Neural progenitor cell (in vitro differentiated cells): ENCODE measurements around the gene COX4I2. TPM values are rescaled to one million over a fixed set of nuclear protein-coding genes. Genes with fewer than 3 reads are reported as not detected.

Source experiments
- DNase-seq: peaks from one replicate; pipeline ENCODE4 v3.0.0-alpha.2; 2016; ENCODE audit warnings: low spot score
- H2AFZ ChIP-seq: fragments of 200-600 bp; sonication (generic); replicated peaks from 2 replicates; pipeline ENCODE4 v1.6.1; 2016; ENCODE audit warnings: antibody characterized with exemption
- H3F3A ChIP-seq: fragments of 200-600 bp; sonication (generic); 2 replicates; pipeline ENCODE4 v1.6.1; 2016; ENCODE audit warnings: antibody characterized with exemption, low read depth
- H3K27ac ChIP-seq: fragments of 200-600 bp; sonication (generic); 2 replicates; pipeline ENCODE4 v1.5.1; 2016; ENCODE audit warnings: mild to moderate bottlenecking
- H3K27me3 ChIP-seq: fragments of 200-600 bp; sonication (generic); 2 replicates; pipeline ENCODE4 v1.6.1; 2016; ENCODE audit warnings: mild to moderate bottlenecking, moderate library complexity
- H3K36me3 ChIP-seq: fragments of 200-600 bp; sonication (generic); 2 replicates; pipeline ENCODE4 v1.5.1; 2016
- H3K4me1 ChIP-seq: fragments of 200-600 bp; sonication (generic); 2 replicates; pipeline ENCODE4 v1.6.1; 2016; ENCODE audit warnings: mixed run types
- H3K4me2 ChIP-seq: fragments of 200-600 bp; sonication (generic); 2 replicates; pipeline ENCODE4 v1.6.1; 2016
- H3K4me3 ChIP-seq: fragments of 200-600 bp; sonication (generic); 2 replicates; pipeline ENCODE4 v1.5.1; 2016
- H3K79me2 ChIP-seq: fragments of 200-600 bp; sonication (generic); 2 replicates; pipeline ENCODE4 v1.6.1; 2016; ENCODE audit warnings: low read depth
- H3K9ac ChIP-seq: fragments of 200-600 bp; sonication (generic); 2 replicates; pipeline ENCODE4 v1.6.1; 2016
- H3K9me3 ChIP-seq: fragments of 200-600 bp; sonication (generic); 2 replicates; pipeline ENCODE4 v1.5.1; 2016; ENCODE audit warnings: low read depth
- H4K20me1 ChIP-seq: fragments of 200-600 bp; sonication (generic); 2 replicates; pipeline ENCODE4 v1.6.1; 2016; ENCODE audit warnings: low read depth
- H3K27ac Mint-ChIP-seq: 3 replicates; pipeline ENCODE4 v1.8.0; 2021; ENCODE audit warnings: mixed read lengths
- H3K27me3 Mint-ChIP-seq: 2 replicates; pipeline ENCODE4 v1.8.0; 2022; ENCODE audit warnings: low read depth, mild to moderate bottlenecking, inconsistent platforms, moderate library complexity, mixed read lengths; ENCODE audit not compliant: insufficient read depth
- H3K36me3 Mint-ChIP-seq: 3 replicates; pipeline ENCODE4 v1.8.0; 2021; ENCODE audit warnings: mixed read lengths
- H3K4me1 Mint-ChIP-seq: 3 replicates; pipeline ENCODE4 v1.8.0; 2021; ENCODE audit warnings: mixed read lengths
- H3K4me3 Mint-ChIP-seq: 3 replicates; pipeline ENCODE4 v1.8.0; 2021; ENCODE audit warnings: mild to moderate bottlenecking, moderate library complexity, mixed read lengths
- H3K9me3 Mint-ChIP-seq: 3 replicates; pipeline ENCODE4 v1.8.0; 2020; ENCODE audit warnings: mixed read lengths
- CTCF ChIP-seq: fragments of 200-600 bp; sonication (generic); IDR thresholded peaks from 2 replicates; pipeline ENCODE4 v1.5.1; 2017; ENCODE audit warnings: antibody characterized with exemption, mild to moderate bottlenecking
- EZH2 ChIP-seq: fragments of 200-600 bp; sonication (generic); IDR thresholded peaks from 2 replicates; pipeline ENCODE4 v1.6.1; 2017; ENCODE audit warnings: antibody characterized with exemption, mild to moderate bottlenecking, moderate library complexity
- EZH2phosphoT487 ChIP-seq: fragments of 200-600 bp; sonication (generic); IDR thresholded peaks from 2 replicates; pipeline ENCODE4 v1.6.1; 2017; ENCODE audit warnings: antibody characterized with exemption
- total RNA-seq: library from RNA; depleted of rRNA; stranded (reverse); fragments of >200 nt; gene quantifications from 2 replicates; pipeline ENCODE4 v1.2.3, GENCODE V29; 2015; ENCODE audit warnings: low replicate concordance

Gene COX4I2
- total RNA-seq, 1 donor from 2014 or later = not detected

DNA sequence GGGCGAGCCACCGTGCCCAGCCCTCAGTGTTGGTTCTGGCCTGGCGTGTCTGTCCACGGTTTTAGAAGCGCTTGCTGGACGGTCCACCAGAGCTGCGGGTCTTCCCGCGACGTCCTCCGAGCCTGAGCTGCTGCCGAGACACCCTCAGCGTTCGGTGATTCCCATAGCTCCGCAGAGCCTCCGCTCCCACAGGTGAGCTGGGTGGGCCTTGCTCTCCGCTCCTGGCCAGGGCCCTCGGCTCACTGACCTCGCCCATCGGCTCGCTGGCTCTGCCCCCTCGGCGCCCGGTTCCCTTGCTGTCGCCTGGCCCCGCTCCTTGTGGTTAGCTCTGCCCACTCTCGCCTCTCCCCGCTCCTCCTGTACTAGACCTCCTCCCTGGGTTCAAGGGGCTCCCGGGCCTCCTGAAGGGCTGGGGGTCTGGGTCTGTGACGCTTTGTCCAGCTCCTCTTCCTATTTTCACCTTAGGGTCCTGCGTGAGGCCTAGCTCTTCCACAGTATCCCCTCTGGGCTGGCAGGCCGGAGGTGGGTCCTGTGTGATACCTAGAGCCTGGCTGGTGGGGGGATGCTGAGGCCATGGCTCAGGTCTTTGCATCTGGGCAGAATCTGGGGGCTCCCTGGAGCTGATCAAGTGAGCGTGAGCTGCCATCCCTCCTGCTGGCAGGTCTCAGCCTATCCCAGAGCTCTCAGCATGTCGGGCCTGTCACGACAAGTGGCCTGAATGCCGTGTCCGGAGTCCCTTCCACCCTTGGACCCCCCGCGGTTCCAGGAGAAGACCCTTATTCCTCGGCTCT is 5.0 kb upstream of the COX4I2 start:
- Mint-ChIP-seq H3K4me1 (no peaks in the 10 kb centered on the region), H3K27ac (no peak overlapping the region), H3K4me3 (no peak overlapping the region), H3K36me3 (no peaks in the 10 kb centered on the region), H3K9me3 (no peaks in the 10 kb centered on the region), H3K27me3 (peaks cover 8% of the 10 kb centered on the region)
- Histone ChIP-seq H3K4me1 (no peaks in the 10 kb centered on the region), H3F3A (no peaks in the 10 kb centered on the region), H3K27ac (no peak overlapping the region), H3K36me3 (no peaks in the 10 kb centered on the region), H3K4me2 (no peak overlapping the region), H3K4me3 (no peak overlapping the region), H3K27me3 (no peaks in the 10 kb centered on the region), H3K79me2 (no peaks in the 10 kb centered on the region), H4K20me1 (no peaks in the 10 kb centered on the region), H3K9ac (no peak overlapping the region), H2AFZ (no peak overlapping the region), H3K9me3 (no peaks in the 10 kb centered on the region)
- DNase-seq = no peak
- TF ChIP-seq EZH2phosphoT487 (no peak), CTCF (no peak), EZH2 (no peak)

GRCh38 chr20:31633339-31633914 is 4.3 kb upstream of the COX4I2 start:
- no peaks in the 10 kb centered on the region for H3K9me3 Mint-ChIP-seq
- DNase-seq = no peak
- Histone ChIP-seq H3K9me3 (no peaks in the 10 kb centered on the region), H3K9ac (no peak overlapping the region), H3K36me3 (no peaks in the 10 kb centered on the region), H3K27me3 (no peaks in the 10 kb centered on the region), H3K4me3 (no peak overlapping the region), H3K79me2 (no peaks in the 10 kb centered on the region), H3F3A (no peaks in the 10 kb centered on the region), H2AFZ (no peak overlapping the region), H3K4me1 (peaks cover 5% of the 10 kb centered on the region), H3K27ac (no peak overlapping the region), H3K4me2 (no peak overlapping the region), H4K20me1 (no peaks in the 10 kb centered on the region)
- TF ChIP-seq EZH2phosphoT487 (no peak), CTCF (no peak), EZH2 (no peak)
- peaks cover 3% of the 10 kb centered on the region for H3K4me1 Mint-ChIP-seq
- H3K27me3 Mint-ChIP-seq = peaks cover 8% of the 10 kb centered on the region
- no peaks in the 10 kb centered on the region for H3K36me3 Mint-ChIP-seq
- no peak overlapping the region for H3K27ac Mint-ChIP-seq
- H3K4me3 Mint-ChIP-seq = no peak overlapping the region

DNA sequence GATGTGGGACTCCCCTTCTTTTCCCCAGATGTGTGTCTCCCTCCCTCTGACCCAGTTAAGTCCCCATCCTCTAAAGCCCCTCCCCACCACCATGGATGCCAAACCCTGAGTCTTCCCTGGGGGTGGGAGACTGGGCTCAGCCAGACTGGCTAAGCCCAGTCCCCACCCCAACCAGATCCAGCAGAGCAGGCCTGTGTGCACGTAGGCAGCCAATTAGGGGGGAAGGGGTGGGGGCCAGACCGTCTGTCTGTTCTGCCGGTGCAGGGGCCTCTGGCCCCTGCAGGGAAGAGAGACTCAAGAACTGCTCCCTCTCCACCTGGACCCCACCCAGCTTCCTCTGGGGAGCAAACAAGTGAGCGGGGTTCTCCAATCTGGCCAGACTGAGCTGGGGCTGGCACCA is 605 bp downstream of the COX4I2 start:
- Mint-ChIP-seq H3K9me3 (no peaks in the 10 kb centered on the region), H3K27ac (peak overlapping the region; percentile 29), H3K4me3 (no peak overlapping the region), H3K36me3 (no peaks in the 10 kb centered on the region), H3K27me3 (peaks cover 15% of the 10 kb centered on the region), H3K4me1 (peaks cover 6% of the 10 kb centered on the region)
- Histone ChIP-seq H3K9ac (no peak overlapping the region), H2AFZ (peak overlapping the region; percentile 45), H3K27me3 (no peaks in the 10 kb centered on the region), H3K4me2 (peak overlapping the region; percentile 27), H3K4me1 (peaks cover 8% of the 10 kb centered on the region), H3K9me3 (no peaks in the 10 kb centered on the region), H3K4me3 (no peak overlapping the region), H3K27ac (no peak overlapping the region), H4K20me1 (no peaks in the 10 kb centered on the region), H3F3A (no peaks in the 10 kb centered on the region), H3K36me3 (no peaks in the 10 kb centered on the region), H3K79me2 (no peaks in the 10 kb centered on the region)
- no peak for TF ChIP-seq EZH2phosphoT487
- no peak for TF ChIP-seq EZH2
- TF ChIP-seq CTCF = no peak
- DNase-seq = no peak
